GM21367 (cell line): ENCODE data around the gene SCN8A.
"Not testable (repeated sequence)": the region's sequence is repeated elsewhere in the genome, so short reads cannot be mapped to it uniquely, and the experiment has no call there.

ENCODE experiments used
- ATAC-seq: cut with Tn5 transposase; IDR thresholded peaks from one replicate; pipeline ENCODE4 v1.9.1; 2021; ENCODE audit not compliant: unreplicated experiment

SCN8A gene

DNA sequence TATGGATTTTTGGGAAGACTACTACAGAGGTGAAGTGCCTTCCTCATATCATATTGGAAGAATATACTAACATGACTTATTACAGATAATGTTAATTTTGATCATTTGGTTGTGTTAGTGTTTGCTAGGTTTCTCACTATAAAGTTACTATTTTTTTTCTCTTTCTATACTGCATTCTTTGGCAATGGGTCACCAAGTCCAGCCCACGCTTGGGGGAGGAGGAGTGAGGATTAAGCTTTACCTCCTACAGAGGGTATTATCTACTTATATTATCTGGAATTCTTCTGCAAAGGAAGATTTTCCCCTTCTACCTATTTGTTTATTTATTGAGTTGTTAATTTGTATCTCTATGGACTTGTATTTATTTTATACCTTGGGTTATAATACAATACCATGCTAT, 31.5 kb downstream of the SCN8A start:
- ATAC-seq, result no peak

DNA sequence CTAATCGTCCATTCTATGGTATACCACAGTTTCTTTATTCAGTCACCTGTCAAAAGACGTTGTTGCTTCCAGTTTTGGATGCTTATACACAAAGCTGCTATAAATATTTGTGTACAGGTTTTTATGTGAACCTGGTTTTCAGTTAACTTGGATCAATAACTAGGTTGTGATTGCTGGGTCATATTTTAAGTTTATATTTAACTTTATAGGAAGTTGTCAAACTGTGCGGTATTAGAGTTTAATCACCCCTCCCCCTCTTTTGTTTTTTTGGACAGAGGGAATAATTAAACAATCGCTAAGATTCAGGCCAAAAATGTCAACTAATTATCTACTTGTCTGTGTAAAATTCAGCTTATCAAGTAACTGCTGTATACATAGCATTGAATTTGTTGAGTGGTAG, 34.3 kb downstream of the SCN8A start:
- no peak for ATAC-seq

DNA sequence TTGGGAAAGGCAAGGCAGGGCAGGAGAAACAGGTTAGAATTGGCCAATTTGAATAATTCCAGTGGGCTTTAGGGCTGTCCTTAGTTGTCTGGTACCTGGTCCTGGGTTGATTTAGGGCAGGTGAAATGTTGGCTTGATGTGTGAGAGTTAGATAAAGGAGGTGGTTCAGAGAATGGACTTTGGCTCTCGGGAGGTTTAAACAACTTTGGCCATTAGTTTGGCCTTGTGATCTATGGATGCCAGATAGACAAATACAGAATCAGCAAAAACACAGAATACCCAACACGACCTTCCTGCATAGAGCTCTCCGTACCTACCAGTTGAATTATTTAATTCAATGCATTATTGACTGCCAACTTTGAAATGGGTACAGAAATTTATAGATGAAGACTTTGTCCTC, 35.1 kb downstream of the SCN8A start:
- ATAC-seq, result no peak

DNA sequence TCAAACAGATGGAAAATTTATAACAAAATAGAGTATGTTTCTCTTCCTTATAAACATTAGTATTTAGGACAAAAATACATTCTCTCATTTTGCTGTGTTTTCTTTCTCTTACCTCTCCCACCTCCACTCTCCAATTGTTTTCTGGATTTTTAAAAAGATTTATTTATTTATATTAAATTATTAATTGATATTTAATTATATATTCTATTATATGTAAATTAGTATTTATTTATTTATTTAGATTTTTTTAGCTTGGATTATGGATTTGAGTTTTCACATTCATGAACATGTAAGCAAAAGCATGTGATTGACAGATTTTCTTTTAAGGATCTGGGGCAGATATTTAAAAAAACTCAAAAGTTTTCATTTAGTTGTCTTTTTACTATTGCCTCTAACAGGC, 35.6 kb downstream of the SCN8A start:
- ATAC-seq, result no peak

DNA sequence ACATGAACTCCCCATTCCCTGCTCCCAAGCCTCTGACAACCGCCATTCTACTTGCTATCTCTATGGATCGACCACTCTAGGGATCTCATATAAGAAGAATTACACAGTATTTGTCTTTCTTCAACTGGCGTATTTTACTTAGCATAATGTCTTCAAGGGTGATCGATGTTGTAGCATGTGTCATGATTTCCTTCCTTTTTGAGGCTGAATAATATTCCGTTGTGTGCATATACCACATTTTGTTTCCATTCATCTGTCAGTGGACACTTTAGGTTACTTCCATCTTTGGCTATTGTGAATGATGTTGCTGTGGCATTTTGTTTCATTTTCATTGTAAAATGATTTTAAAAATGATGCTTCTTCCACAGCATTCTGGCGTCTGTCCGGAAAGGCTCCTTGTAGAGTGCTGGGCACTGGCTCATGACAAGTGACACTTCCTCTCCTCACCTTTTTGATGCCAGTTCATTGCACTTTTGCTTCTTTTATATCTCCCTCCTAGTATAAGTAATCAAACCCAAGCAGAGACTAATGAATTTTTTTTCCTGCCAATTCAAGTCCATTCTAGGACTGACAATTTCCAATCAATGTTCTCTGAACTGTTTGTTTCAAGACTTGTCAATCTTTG, 39.3 kb downstream of the SCN8A start:
- ATAC-seq, result no peak

DNA sequence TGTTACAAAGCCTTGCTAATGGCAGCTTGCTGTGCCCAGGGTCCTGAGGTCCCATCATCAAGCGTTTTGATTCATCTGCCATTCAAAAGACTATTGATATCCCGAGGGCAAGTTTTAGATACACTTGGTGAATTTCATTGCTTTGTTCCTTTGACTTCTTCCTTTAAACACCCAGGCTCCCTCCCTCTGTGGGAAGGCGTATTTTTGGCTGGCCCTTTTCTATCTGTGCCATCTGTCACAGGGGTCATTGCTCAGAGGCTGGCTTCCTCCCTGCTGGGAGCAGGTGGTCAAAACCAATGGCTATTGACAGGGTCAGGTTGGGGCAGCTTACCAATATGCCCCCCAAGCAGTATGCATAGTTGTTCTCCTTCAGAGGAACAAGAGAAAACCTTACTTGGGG, 40.0 kb downstream of the SCN8A start:
- ATAC-seq, result no peak

DNA sequence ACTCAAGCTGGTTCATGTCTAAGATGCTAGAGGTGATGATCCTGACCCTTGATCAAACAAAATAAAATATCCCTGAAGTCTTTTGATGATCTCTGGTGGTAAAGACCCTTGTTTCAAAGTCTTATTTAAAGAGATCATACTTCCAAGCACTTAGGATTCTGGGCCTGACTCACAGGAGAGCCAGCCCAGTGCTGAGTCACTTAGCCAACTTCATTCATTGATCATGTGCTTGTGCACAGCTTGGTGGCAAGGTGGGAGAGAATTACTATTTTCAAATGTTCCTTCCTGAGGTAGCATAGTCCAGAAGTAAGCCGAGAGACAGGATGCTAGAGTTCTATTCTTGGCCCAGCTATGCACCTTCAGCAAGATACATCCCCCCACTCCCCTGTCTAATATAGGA, 40.6 kb downstream of the SCN8A start:
- no peak for ATAC-seq

DNA sequence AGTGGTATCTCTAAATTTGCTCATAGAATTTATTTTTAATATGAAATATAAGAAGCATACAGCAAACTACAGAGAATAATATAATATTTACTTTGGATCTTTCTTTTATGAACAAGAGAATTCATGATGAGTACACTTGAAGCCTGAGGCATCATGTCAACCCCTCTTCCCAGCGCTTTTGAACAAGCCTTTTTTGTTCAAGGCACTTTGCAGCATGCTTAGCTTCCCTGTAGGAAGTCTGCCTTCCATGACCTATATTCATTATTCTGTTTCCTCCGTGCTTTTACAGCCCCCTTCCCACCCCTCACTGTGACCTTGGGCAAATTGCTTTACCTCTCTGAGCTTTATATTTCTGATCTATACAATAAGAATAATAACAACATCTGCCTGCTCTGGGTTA, 41.6 kb downstream of the SCN8A start:
- no peak for ATAC-seq

DNA sequence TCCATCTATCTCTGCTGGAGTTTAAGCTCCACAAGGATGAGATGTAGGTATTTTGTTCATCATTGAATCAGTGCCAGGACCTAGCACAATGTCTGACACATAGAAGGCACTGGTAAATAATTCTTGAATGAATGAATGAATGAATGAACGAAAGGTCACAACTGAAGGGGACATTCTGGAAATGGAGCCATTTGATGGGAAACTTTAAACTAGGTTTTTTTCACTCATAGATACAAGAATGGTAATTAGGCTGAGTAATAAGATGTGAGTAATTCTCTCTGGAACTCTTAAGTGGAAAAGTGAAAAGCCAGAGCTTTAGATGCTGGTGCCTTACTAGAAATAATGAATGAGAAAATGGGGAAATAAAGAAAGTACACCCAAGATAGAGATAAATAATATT, 44.3 kb downstream of the SCN8A start:
- no peak for ATAC-seq

DNA sequence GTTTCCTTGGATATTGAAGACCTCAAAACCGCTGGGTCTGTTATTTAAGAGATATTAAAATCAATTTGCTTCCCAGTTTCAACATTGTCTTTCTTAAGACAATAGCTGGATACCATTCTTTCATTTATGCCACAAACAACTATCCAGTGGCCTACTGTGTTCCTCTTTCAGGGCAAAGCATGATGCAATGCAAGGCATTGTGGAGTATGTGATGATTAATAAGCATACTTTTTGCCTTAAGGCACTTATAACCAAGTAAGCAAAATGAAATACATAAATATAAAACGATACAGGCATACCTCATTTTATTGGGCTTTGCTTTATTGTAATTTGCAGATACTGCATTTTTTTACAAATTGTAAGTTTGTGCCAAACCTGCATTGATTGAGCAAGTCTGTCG, 45.5 kb downstream of the SCN8A start:
- ATAC-seq, result no peak

DNA sequence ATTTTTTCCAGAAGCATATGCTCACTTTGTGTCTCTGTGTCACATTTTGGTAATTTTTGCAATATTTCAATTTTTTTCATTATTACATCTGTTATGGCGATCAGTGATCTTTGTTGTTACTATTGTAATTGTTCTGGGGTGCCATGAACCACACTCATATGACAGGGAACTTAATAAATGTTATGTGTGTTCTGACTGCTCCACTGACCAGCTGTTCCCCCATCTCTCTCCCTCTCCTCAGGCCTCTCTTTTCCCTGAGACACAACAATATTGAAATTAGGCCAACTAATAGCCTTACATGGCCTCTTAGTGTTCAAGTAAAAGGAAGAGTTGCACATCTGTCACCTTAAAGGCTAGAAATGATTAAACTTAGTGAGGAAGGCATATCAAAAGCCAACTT, 46.0 kb downstream of the SCN8A start:
- no peak for ATAC-seq

DNA sequence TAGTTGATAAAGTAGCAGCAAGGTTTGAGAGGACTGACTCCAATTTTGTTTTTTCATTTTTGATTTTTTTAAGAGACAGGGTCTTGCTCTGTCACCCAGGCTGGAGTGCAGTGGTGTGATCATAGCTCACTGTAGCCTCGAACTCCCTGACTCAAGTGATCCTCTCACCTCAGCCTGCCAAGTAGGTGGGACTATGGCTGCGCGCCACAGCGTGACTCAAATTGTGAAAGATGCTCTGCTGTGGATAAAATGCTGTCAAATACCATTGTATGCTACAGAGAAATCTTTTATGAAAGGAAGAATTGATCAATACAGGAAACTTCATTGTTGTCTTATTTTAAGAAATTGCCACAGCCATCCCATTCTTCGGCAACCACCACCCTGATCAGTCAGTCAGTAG, 48.3 kb downstream of the SCN8A start:
- ATAC-seq, result no peak

DNA sequence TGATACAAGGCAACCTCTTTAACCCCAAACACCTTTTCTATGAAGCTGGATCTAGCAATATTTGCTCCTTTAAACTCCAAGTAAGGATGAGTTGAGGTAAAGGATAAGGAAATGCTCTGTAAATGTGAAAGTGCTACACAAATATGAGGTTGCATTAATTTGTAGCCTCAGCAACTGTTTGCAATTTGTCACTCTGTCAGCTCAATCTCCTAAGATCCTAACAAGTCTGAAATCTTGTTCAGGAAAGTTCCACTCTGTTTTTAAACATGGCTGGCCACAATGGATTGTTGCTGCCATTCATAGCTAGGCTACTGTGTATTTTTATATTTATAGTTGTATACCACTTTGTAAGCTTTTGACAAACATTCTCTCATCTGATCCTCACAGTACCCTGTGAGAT, 51.3 kb downstream of the SCN8A start:
- no peak for ATAC-seq

DNA sequence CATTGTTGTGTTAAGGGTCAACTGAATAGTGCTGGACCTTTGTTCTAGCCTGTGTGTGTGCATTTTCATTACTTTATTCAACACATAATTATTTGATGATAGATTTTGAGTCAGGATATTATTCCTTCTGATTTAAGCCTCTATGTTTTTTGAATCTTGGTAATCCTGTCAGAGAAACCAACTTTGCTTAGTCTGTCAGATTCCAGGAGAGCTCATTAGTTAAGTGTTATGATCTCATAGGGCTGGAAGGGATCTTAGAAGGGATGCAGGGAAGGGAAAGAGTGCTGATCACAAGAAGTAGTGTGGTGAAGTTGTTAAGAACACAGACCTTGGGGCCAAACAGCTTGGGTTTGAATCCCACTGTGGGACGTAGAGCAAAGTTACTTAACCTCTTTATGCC, 52.9 kb downstream of the SCN8A start:
- ATAC-seq, result no peak

DNA sequence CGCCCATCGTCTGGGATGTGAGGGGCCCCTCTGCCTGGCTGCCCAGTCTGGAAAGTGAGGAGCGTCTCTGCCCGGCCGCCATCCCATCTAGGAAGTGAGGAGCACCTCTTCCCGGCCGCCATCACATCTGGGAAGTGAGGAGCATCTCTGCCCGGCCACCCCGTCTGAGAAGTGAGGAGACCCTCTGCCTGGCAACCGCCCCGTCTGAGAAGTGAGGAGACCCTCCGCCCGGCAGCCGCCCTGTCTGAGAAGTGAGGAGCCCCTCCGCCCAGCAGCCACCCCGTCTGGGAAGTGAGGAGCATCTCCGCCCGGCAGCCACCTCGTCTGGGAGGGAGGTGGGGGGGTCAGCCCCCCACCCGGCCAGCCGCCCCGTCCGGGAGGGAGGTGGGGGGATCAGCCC, 53.7 kb downstream of the SCN8A start:
- ATAC-seq, result not testable (repeated sequence)

DNA sequence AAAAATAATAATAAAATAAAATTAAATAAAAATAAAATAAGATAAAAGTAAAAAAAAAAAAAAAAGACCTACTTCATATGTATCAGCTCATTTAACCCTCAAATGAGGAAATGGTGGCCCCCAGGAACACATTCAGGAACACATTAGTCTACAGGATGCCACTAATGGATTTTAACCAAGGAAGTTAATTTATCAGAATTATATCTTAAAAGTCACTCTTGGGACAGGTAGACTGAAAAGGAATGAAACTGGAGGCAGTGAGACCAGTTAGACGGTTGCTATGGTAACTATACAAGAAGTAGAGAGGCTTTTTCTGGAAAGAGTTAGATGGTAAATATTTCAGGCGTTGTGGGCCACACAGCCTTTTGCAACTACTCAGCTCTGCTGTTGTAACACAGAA, 54.9 kb downstream of the SCN8A start:
- no peak for ATAC-seq

DNA sequence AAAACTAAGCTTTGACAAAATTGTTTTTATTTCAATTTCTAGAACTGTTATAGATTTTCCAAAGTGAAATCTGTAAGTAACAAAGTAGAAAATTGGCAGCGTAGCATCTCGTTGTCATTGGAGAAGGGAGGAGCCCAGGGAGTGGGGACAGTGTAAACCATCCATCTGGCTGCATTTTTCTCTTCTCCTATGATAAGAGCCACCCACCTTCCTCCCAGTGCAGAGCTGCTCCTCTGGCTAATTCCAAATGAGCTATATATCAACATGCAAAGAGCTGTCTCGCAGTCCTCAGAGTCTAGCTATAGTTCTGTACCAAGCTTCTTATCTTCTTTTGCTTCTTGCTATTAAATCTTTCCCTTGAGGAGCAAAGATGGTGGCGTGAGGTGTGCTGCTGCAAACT, 56.6 kb downstream of the SCN8A start:
- no peak for ATAC-seq

DNA sequence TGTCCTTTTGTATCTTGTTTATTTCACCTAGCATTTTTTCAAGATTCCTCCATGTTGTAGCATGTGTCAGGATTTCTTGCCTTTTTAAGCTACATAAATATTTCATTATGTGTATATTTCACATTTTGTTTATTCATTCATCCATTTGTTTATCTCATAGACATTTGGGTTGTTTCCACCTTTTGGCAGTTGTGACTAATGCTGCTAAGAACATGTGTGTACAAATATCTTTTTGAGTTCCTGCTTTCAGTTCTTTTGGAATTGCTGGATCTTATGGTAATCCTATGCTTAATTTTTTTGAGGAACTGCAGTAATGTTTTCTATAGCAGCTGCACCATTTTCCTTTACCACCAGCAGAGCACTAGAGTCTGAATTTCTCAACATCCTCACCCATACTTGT, 62.4 kb downstream of the SCN8A start:
- ATAC-seq, result no peak

DNA sequence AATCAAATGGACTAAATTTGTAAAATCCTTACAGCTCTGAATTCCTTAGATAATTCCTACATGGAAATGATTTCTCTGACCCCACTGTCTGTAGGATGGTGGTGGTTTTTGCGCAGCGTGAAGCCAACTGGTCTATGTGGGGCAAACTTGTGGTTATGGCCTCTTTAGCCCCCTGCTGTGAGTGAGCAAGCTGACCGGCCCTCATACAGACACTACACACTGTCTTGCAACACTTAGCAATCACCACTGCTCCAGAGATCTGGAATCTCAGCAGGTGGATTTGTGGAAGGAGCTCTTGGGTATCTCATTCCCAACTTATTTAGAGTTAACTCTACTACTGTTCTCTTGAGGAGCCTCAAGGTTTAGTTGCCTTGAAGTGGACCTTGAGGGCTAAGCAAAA, 70.2 kb downstream of the SCN8A start:
- ATAC-seq, result no peak

DNA sequence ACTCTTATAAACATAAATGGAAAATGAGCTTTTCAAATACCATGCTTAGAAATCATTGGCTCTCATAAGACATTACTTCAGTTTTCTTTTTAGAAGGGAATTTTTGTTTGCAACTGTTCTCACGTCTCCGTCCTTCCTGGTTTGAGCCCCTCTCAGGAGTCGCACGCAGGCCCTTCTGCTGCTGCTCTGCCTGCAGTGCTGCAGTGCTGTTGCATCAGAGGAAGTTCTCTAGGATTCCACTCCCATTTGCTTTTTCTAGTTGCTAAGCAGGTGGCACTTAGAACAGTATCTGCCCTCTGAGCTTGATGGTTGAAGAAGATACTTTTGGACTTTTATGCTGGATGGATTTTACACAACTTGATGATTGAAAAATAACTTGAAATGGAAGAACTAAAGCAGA, 70.8 kb downstream of the SCN8A start:
- no peak for ATAC-seq

DNA sequence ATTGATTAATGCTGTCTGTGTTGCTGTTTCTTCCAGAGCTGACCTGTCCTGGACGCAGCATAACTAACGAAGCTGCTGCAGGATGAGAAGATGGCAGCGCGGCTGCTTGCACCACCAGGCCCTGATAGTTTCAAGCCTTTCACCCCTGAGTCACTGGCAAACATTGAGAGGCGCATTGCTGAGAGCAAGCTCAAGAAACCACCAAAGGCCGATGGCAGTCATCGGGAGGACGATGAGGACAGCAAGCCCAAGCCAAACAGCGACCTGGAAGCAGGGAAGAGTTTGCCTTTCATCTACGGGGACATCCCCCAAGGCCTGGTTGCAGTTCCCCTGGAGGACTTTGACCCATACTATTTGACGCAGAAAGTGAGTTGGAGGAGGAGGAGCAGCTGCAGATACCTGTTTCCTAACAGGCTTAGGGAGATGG, 71.7 kb downstream of the SCN8A start:
- ATAC-seq, result no peak

DNA sequence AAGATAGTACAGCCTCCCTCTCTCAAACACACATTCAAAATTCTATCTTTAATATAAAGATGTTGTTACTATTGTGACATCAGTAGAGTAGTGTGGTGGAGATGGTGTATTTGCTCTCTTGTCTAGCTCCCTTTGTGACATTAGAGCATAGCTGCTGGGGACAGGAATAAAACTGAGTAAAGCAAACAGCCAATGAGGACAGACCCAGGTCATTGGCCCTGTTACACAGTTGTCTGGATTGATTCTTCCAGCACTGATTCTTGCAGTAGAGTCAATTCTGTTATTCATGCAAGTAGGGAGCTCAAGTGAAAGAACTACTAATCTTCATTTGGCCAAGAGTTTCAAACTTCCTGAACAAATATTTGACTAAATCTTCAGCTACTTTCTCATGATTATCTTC, 72.4 kb downstream of the SCN8A start:
- no peak for ATAC-seq

DNA sequence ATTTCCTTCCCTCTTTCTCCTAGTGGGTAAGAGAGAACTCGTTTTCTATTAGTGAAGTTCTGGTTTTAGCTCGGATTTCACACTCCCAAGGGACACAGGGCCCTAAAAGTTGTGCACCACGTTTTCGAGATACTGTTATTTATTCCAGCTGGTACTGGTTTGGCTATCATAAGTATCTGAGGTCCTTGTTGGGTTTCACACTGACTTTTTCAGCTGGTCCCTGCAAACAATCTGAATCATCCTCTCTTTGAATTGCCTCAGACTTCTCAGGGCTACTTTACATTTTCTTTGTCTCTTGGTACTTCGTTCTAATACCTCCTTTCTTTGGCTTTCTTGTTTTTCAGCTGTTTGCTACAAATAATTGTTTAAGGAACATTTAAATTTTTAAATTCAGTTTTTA, 75.7 kb downstream of the SCN8A start:
- no peak for ATAC-seq

DNA sequence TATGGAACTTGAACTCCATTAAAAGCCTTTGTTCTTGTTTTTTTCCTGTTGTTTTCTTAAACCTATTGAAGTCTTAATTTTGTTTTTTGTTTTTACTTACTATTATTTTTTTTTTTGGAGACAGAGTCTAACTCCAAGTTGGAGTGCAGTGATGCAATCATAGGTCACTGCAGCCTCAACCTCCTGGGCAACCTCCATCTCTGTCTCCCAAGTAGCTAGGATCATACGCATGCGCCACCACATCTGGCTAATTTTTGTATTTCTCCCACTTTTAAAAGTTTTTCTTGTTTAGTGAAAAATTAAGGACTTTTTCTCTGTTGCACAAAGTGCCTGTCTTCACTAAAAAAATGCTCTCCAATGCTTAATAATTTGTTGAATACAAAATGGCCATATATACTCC, 76.2 kb downstream of the SCN8A start:
- ATAC-seq, result no peak
